Glomerular endothelial cell (primary cell): ENCODE results near the gene SHROOM3. TPM values are rescaled to one million over a fixed set of nuclear protein-coding genes. Genes with fewer than 3 reads are reported as not detected.

Experiments
- DNase-seq: peaks from one replicate; pipeline ENCODE4 v3.0.0-alpha.2; 2011; ENCODE audit warnings: low read depth, low spot score; ENCODE audit errors: extremely low read depth
- total RNA-seq: library from RNA; depleted of rRNA; stranded (reverse); fragments of >200 nt; gene quantifications from 2 replicates; pipeline ENCODE4 v1.2.3, GENCODE V29; 2015

SHROOM3 gene
- total RNA-seq, 1 donor from 2014 or later, result 3.8 TPM

GRCh38 chr4:76562836-76563453 lies 127.9 kb downstream of the SHROOM3 start:
- DNase-seq, result no peak

GRCh38 chr4:76563454-76564122 lies 128.6 kb downstream of the SHROOM3 start:
- no peak for DNase-seq

GRCh38 chr4:76564123-76564915 lies 129.3 kb downstream of the SHROOM3 start:
- no peak for DNase-seq

GRCh38 chr4:76568262-76568661 lies 133.2 kb downstream of the SHROOM3 start:
- DNase-seq, result no peak

- no peak for DNase-seq
Observed at GRCh38 chr4:76569225-76569624, 134.2 kb downstream of the SHROOM3 start.

GRCh38 chr4:76569706-76570105 lies 134.7 kb downstream of the SHROOM3 start:
- no peak for DNase-seq

GRCh38 chr4:76570141-76570973 lies 135.3 kb downstream of the SHROOM3 start:
- no peak for DNase-seq

GRCh38 chr4:76571274-76571673 lies 136.2 kb downstream of the SHROOM3 start:
- no peak for DNase-seq

- DNase-seq, result no peak
Observed at GRCh38 chr4:76572224-76572623, 137.2 kb downstream of the SHROOM3 start.

- DNase-seq, result no peak
Observed at GRCh38 chr4:76576824-76577223, 141.8 kb downstream of the SHROOM3 start.

GRCh38 chr4:76578002-76578560 lies 143.1 kb downstream of the SHROOM3 start:
- no peak for DNase-seq

- DNase-seq, result no peak
Observed at GRCh38 chr4:76579596-76580375, 144.8 kb downstream of the SHROOM3 start.

- no peak for DNase-seq
Observed at GRCh38 chr4:76581077-76581962, 146.3 kb downstream of the SHROOM3 start.

GRCh38 chr4:76582074-76582816 lies 147.2 kb downstream of the SHROOM3 start:
- DNase-seq, result no peak

- no peak for DNase-seq
Observed at GRCh38 chr4:76582817-76583087, 147.7 kb downstream of the SHROOM3 start.

GRCh38 chr4:76584241-76585152 lies 149.5 kb downstream of the SHROOM3 start:
- DNase-seq, result no peak

- DNase-seq, result no peak
Observed at GRCh38 chr4:76585272-76585671, 150.2 kb downstream of the SHROOM3 start.
